ENCODE measurements around the gene DCAF4. TPM values are rescaled to one million over a fixed set of nuclear protein-coding genes. Genes with fewer than 3 reads are reported as not detected.
"Not testable (repeated sequence)": the region's sequence is repeated elsewhere in the genome, so short reads cannot be mapped to it uniquely, and the experiment has no call there.

DCAF4 gene
- total RNA-seq, 4 donors from 2014 or later, result 15.7 to 50.1 (median 16.4) TPM

DNA sequence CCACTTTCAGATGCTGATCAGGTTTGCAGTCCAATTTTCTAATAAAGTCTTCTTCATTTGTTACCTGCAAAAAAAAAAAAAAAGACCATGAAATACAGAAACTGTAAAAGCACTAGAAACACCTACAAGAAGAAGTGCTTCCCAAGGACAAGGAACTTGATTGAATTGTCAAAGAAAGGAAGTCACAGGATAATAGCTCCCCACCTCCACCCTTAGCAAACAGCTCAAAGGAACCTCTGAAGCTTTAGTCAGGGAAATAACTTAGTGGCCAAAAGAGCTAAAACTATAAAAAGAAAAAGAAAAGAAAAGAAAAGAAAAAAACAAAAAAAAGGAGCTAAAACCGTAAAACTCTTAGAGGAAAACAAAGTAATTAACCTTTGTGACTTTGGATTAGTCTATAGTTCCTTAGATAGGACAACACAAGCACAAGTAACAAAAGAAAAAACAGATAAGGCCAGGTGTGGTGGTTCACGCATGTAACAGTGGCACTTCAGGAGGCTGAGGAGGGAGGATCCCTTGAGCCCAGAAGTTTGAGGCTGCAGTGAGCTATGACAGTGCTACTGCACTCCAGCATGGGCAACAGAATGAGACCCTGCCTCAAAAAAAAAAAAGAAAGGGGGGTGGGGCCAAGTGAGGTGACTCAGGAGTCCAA lies 72.1 kb downstream of the DCAF4 start:
- ATAC-seq (ENCODE audit: low FRiP score) (no peak), DNase-seq (ENCODE audit: low spot score) (no peak)
- TF ChIP-seq, protein P1, sequence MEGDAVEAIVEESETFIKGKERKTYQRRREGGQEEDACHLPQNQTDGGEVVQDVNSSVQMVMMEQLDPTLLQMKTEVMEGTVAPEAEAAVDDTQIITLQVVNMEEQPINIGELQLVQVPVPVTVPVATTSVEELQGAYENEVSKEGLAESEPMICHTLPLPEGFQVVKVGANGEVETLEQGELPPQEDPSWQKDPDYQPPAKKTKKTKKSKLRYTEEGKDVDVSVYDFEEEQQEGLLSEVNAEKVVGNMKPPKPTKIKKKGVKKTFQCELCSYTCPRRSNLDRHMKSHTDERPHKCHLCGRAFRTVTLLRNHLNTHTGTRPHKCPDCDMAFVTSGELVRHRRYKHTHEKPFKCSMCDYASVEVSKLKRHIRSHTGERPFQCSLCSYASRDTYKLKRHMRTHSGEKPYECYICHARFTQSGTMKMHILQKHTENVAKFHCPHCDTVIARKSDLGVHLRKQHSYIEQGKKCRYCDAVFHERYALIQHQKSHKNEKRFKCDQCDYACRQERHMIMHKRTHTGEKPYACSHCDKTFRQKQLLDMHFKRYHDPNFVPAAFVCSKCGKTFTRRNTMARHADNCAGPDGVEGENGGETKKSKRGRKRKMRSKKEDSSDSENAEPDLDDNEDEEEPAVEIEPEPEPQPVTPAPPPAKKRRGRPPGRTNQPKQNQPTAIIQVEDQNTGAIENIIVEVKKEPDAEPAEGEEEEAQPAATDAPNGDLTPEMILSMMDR (IDR thresholded peaks at IDR 0.05), result no peak

GRCh38 chr14:72999316-72999715 lies 73.1 kb downstream of the DCAF4 start:
- no peak for ATAC-seq (ENCODE audit: low FRiP score)
- DNase-seq (ENCODE audit: low spot score), result no peak
- TF ChIP-seq, protein P1 (IDR thresholded peaks at IDR 0.05), result no peak

- ATAC-seq (ENCODE audit: low FRiP score) (no peak), DNase-seq (ENCODE audit: low spot score) (no peak)
- TF ChIP-seq, protein P1 (IDR thresholded peaks at IDR 0.05), result no peak
Observed at GRCh38 chr14:73000073-73000472, 73.8 kb downstream of the DCAF4 start.

DNA sequence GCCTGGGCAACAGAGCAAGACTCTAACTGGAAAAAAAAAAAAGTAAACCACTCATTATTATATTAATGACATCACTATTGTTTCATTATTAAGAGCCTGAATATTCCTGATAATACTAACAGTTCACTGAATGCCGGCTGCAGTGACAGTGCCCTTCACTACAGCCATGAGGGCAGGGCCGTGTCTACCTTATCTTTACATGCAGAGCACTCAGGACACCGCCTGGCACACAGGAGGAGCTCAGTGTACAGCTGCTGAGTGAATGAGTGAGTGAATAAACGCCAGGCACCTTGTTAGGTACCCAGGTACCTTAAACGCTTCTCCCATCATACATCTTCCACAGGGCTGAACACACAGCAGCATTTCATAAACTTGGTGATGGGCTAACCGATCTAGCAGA lies 77.4 kb downstream of the DCAF4 start:
- TF ChIP-seq, protein P1 (IDR thresholded peaks at IDR 0.05), result no peak
- DNase-seq (ENCODE audit: low spot score) (no peak), ATAC-seq (ENCODE audit: low FRiP score) (no peak)

GRCh38 chr14:73004641-73005040 lies 78.4 kb downstream of the DCAF4 start:
- DNase-seq (ENCODE audit: low spot score); ATAC-seq (ENCODE audit: low FRiP score): not testable (repeated sequence)

- DNase-seq (ENCODE audit: low spot score) (no peak), ATAC-seq (ENCODE audit: low FRiP score) (no peak)
- TF ChIP-seq, protein P1 (IDR thresholded peaks at IDR 0.05), result no peak
Observed at GRCh38 chr14:73007835-73008234, 81.6 kb downstream of the DCAF4 start.

DNA sequence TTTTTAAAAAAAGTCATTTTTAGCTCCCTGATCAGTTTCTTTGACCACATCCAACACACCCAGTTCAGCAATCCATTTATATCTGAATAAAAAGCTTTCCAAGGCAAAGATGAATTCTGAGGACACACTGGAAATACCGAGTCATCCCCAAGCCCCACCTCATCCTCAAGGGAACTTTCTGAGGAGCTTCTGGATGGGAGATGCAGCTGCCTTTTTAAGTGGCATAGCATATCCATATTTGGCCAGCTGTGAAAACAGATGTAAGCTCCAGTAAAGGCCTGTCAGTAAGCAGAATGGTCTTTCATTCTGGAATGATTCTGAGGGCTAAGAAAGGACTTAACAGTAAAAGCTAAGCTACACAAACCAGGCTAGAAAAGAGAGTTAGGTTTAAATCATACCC lies 82.2 kb downstream of the DCAF4 start:
- no peak for ATAC-seq (ENCODE audit: low FRiP score)
- TF ChIP-seq, protein P1 (IDR thresholded peaks at IDR 0.05), result no peak
- no peak for DNase-seq (ENCODE audit: low spot score)

Other genes starting within 250 kb of the DCAF4 start
- gene DPF3, start 32.4 kb upstream of the DCAF4 start, total RNA-seq, result 1 to 10 TPM in 1 of 4 donors, under 1 TPM in 3; 0.19 to 3.8 (median 0.58) TPM
- gene ZFYVE1, start 100.6 kb downstream of the DCAF4 start, total RNA-seq, result 10 to 100 TPM; 16.5 to 24.1 (median 16.6) TPM
- 10 to 100 TPM; 46.6 to 99.9 (median 65.6) TPM for gene RBM25, start 132.1 kb downstream of the DCAF4 start, total RNA-seq
- 10 to 100 TPM; 53.4 to 56.9 (median 55.7) TPM for gene PSEN1, start 210.0 kb downstream of the DCAF4 start, total RNA-seq